Peyer's patch (tissue), 4 donors: ENCODE measurements around the gene TNRC6B.

ENCODE experiments used
- CTCF ChIP-seq, 6 experiments: fragments of 450-650 bp in 4 of 6; fragments of 200-600 bp in 2 of 6; sonication (generic) in 1 of 6; IDR thresholded peaks; one replicate each; pipeline ENCODE4 v1.5.1; 2017 to 2019; ENCODE audit warnings: antibody characterized with exemption in 6 of 6, mild to moderate bottlenecking in 3 of 6, moderate library complexity in 1 of 6
- POLR2A ChIP-seq, 2 donors: fragments of 450-650 bp; IDR thresholded peaks; one replicate each; pipeline ENCODE4 v1.5.1; 2017; ENCODE audit warnings: antibody characterized with exemption in 2 of 2, mild to moderate bottlenecking in 2 of 2, moderate library complexity in 2 of 2

- TF ChIP-seq CTCF (IDR thresholded peaks at IDR 0.05) (no peak), POLR2A (IDR thresholded peaks at IDR 0.05) (no peak)
Measured at GRCh38 chr22:40377931-40378330, 200.2 kb downstream of the TNRC6B start.
